Sigmoid colon (tissue), 7 donors: ENCODE measurements around the gene ZIC3. TPM values are rescaled to one million over a fixed set of nuclear protein-coding genes. Genes with fewer than 3 reads are reported as not detected.

Source experiments
- DNase-seq: peaks from one replicate; pipeline ENCODE4 v3.0.0-alpha.2; 2019
- H3K27ac ChIP-seq, 4 donors: fragments of 200-600 bp; sonication (generic); one replicate each; pipeline ENCODE4 v1.5.1; 2016 to 2019; ENCODE audit warnings: mild to moderate bottlenecking in 1 of 4
- H3K27me3 ChIP-seq, 3 donors: fragments of 200-600 bp; sonication (generic); one replicate each; pipeline ENCODE4 v1.5.1; 2019; ENCODE audit warnings: mild to moderate bottlenecking in 1 of 3
- H3K36me3 ChIP-seq, 4 donors: fragments of 200-600 bp; sonication (generic); one replicate each; pipeline ENCODE4 v1.5.1; 2016 to 2019
- H3K4me1 ChIP-seq, 4 donors: fragments of 200-600 bp; sonication (generic); one replicate each; pipeline ENCODE4 v1.5.1; 2017 to 2019
- H3K4me3 ChIP-seq, 4 donors: fragments of 200-600 bp; sonication (generic); one replicate each; pipeline ENCODE4 v1.5.1; 2017 to 2019; ENCODE audit warnings: mild to moderate bottlenecking in 2 of 4, moderate library complexity in 1 of 4
- H3K9me3 ChIP-seq, 4 donors: fragments of 200-600 bp in 3 of 4; sonication (generic) in 3 of 4; one replicate each; pipeline versions ENCODE4 v1.5.1 to v1.6.1; 2013 to 2019
- CTCF ChIP-seq, 4 experiments: fragments of 450-650 bp in 3 of 4; fragments of 200-600 bp in 1 of 4; IDR thresholded peaks; one replicate each; pipeline ENCODE4 v1.5.1; 2016 to 2019; ENCODE audit warnings: antibody characterized with exemption in 4 of 4, mild to moderate bottlenecking in 3 of 4, moderate library complexity in 2 of 4
- EP300 ChIP-seq, 4 donors: sonication (generic); formaldehyde crosslinking; IDR thresholded peaks; one replicate each; pipeline ENCODE4 v1.6.1; 2017; ENCODE audit warnings: antibody characterized with exemption in 4 of 4
- POLR2A ChIP-seq, 2 donors: fragments of 450-650 bp; IDR thresholded peaks; one replicate each; pipeline ENCODE4 v1.6.1; 2016; ENCODE audit warnings: antibody characterized with exemption in 2 of 2, mild to moderate bottlenecking in 2 of 2, moderate library complexity in 2 of 2
- POLR2AphosphoS5 ChIP-seq, 4 donors: sonication (generic); formaldehyde crosslinking; IDR thresholded peaks; one replicate each; pipeline ENCODE4 v1.6.1; 2017; ENCODE audit warnings: antibody characterized with exemption in 4 of 4
- WGBS, 2 donors: extraction: QIAGEN DNeasy Blood & Tissue Kit; methylation state at CpG; one replicate each; pipeline ENCODE4 v1.1.7; 2013; 5-methylcytosine and 5-hydroxymethylcytosine counted together
- intact Hi-C: fragments of 100-400 bp; cut with DNase I; formaldehyde crosslinking; loops from one replicate; pipeline ENCODE4 v1.15.1; 2023
- polyA plus RNA-seq, 3 donors: library from polyadenylated mRNA; stranded (reverse); fragments of 200-250 nt; gene quantifications; one replicate each; pipeline ENCODE4 v1.2.3, GENCODE V29; 2013
- total RNA-seq, 4 donors: library from RNA; depleted of rRNA; stranded (reverse); fragments of >200 nt; gene quantifications; one replicate each; pipeline ENCODE4 v1.1.0, GENCODE V29; 2016
- donor health status: healthy with polysubstance abuse.
- donor health status: Bipolar disorder and iron deficiency.
- donor health status: healthy.

ZIC3 gene
- total RNA-seq (not detected), polyA plus RNA-seq (not detected)

- no peak within 1 kb of the TSS for H3K27ac ChIP-seq
- H3K4me1 ChIP-seq: peaks cover 0 to 29% (median 17%) of the 10 kb centered on the region in 4 donors
- peaks cover 44 to 94% (median 47%) of the 10 kb centered on the region in 3 donors for H3K27me3 ChIP-seq
- peak within 1 kb of the TSS; percentile 40 to 64 (median 53) for H3K4me3 ChIP-seq
- intact Hi-C loops: loop anchor here (10.0 kb wide), 1 partner anchor 141 kb away; no protein-coding TSS in a partner anchor
- TF ChIP-seq POLR2A (IDR thresholded peaks at IDR 0.05): no peak
- no peak for TF ChIP-seq POLR2AphosphoS5 (IDR thresholded peaks at IDR 0.05)
- TF ChIP-seq CTCF (IDR thresholded peaks at IDR 0.05): no peak
- TF ChIP-seq EP300 (IDR thresholded peaks at IDR 0.05): no peak
- 4 to 17% methylated on average over 69 of the region's 69 CpGs for WGBS, 2 donors
- DNase-seq: peak; percentile 67
- no peaks in the 10 kb centered on the region for H3K36me3 ChIP-seq
- H3K9me3 ChIP-seq: no peaks in the 10 kb centered on the region
These were observed at the start of gene ZIC3 for GRCh38 chrX:137565921-137566745. ZIC3 (plus strand) TSS chrX:137566127; CDS start chrX:137566692, 565 bp downstream.

DNA sequence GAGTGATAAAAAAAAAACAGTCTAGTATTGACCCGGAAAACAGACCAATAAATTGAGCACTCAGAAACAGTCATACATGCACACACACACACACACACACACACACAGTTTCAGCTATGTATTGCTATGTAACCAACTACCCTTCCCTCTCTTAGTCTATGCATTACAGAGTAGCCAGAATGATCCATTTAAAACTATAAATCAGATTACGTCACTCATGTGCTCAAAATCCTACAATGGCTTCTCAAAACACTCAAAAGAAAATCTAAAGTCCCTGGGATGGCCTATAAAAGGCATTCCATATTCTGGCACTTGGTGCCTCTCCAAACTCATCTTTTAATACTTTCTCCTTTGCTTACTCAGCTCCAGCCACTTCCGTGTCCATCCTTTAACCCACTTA is 46.5 kb upstream of the ZIC3 start:
- intact Hi-C loops: no loop called here
- no peaks in the 10 kb centered on the region for H3K36me3 ChIP-seq
- H3K27ac ChIP-seq: no peak overlapping the region
- TF ChIP-seq CTCF (IDR thresholded peaks at IDR 0.05) (no peak), POLR2AphosphoS5 (IDR thresholded peaks at IDR 0.05) (no peak), EP300 (IDR thresholded peaks at IDR 0.05) (no peak), POLR2A (IDR thresholded peaks at IDR 0.05) (no peak)
- no peaks in the 10 kb centered on the region for H3K4me1 ChIP-seq
- H3K4me3 ChIP-seq: no peak overlapping the region
- WGBS, 2 donors: 57 to 75% methylated on average over 3 of the region's 3 CpGs
- no peaks in the 10 kb centered on the region for H3K9me3 ChIP-seq
- no peak for DNase-seq
- no peaks in the 10 kb centered on the region for H3K27me3 ChIP-seq

GRCh38 chrX:137545711-137546651 is 19.9 kb upstream of the ZIC3 start:
- peaks cover 38 to 58% (median 46%) of the 10 kb centered on the region in 3 donors for H3K27me3 ChIP-seq
- TF ChIP-seq POLR2A (IDR thresholded peaks at IDR 0.05) (no peak), CTCF (IDR thresholded peaks at IDR 0.05) (no peak), EP300 (IDR thresholded peaks at IDR 0.05) (no peak), POLR2AphosphoS5 (IDR thresholded peaks at IDR 0.05) (no peak)
- H3K4me1 ChIP-seq: peaks cover 0 to 17% (median 9%) of the 10 kb centered on the region in 4 donors
- no peak for DNase-seq
- H3K27ac ChIP-seq: no peak overlapping the region
- H3K36me3 ChIP-seq: no peaks in the 10 kb centered on the region
- intact Hi-C loops: no loop called here
- H3K9me3 ChIP-seq: no peaks in the 10 kb centered on the region
- WGBS, 2 donors: 9 to 30% methylated on average over 45 of the region's 45 CpGs
- H3K4me3 ChIP-seq: no peak overlapping the region

DNA sequence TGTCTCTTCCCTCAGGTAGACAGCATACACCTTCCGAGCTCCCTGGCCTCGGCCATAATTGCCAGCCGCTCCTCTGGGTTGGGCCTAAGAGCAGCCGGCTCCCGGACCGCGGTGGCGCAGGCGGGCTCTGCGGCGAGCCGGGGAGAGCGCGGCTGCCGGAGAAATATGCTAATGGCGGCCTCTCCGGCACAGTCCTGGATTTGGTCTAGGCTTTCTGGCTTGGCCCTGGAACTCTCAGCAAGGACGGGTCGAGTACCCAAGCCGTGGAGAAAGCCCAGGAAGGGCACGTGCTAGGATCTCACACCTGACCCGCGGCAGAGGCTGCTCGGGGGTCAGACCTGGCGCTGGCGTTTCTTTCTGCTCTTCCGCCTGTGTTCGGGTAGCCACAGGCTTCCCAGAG is 18.6 kb upstream of the ZIC3 start:
- Histone ChIP-seq H3K27ac (no peak overlapping the region), H3K4me1 (peaks cover 0 to 17% (median 9%) of the 10 kb centered on the region in 4 donors), H3K36me3 (no peaks in the 10 kb centered on the region), H3K27me3 (peaks cover 42 to 69% (median 50%) of the 10 kb centered on the region in 3 donors), H3K4me3 (no peak overlapping the region), H3K9me3 (no peaks in the 10 kb centered on the region)
- no peak for DNase-seq
- WGBS, 2 donors: 3 to 16% methylated on average over 28 of the region's 28 CpGs
- TF ChIP-seq CTCF (IDR thresholded peaks at IDR 0.05): no peak
- TF ChIP-seq POLR2AphosphoS5 (IDR thresholded peaks at IDR 0.05): no peak
- TF ChIP-seq EP300 (IDR thresholded peaks at IDR 0.05): no peak
- no peak for TF ChIP-seq POLR2A (IDR thresholded peaks at IDR 0.05)
- intact Hi-C loops: no loop called here
